Stromal cell of bone marrow (primary cell): ENCODE results near the gene RFESD.
A peak's percentile ranks its signal among the peaks of the same experiment; 100 is the strongest.

ENCODE experiments used
- DNase-seq: peaks from one replicate; pipeline ENCODE4 v3.0.0-alpha.2; 2012; ENCODE audit warnings: low read depth

Gene RFESD

GRCh38 chr5:95646569-95647431, at the start of gene RFESD:
TSS of gene RFESD (plus strand) at chr5:95646777. CDS start at chr5:95652272, 5,495 bp downstream.
- DNase-seq: peak; percentile 91

- no peak for DNase-seq
Observed at GRCh38 chr5:95599252-95599651, 47.3 kb upstream of the RFESD start.

- no peak for DNase-seq
Observed at GRCh38 chr5:95600557-95600956, 46.0 kb upstream of the RFESD start.

DNA sequence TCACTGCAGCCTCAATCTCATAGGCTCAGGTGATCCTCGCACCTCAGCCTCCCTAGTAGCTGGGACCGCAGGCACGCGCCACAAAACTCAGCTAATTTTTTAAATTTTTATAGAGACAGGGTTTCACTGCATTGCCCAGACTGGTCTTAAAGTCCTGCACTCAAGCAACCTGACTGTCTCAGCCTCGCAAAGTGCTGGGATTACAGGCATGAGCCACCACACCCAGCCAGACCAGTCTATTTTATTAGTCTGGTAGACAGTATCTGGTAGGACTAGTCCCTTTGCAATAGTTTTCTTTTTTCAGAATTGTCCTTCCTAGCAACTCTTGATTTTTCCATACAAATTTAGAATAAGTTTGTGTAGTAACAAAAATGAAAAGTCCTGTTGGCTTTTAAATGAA, 40.8 kb upstream of the RFESD start:
- no peak for DNase-seq

DNA sequence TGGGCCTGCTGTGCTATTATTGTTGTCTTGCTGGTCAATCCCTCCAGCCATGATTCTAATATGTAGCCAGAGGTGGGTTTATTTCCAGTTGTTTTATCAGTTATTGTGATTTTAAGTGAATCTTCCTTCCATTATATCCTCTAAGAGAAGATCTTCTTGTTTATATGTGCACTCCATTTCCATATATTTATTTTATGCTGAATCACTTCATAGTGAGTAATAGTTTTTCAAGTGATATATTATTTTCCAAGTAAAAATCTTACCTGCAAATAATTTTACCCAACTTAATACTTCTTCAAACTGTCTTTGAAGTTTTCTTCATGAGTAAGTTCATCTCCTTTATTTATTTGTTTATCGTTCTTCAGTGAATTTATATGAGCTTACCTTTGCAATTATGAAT, 40.2 kb upstream of the RFESD start:
- no peak for DNase-seq

DNA sequence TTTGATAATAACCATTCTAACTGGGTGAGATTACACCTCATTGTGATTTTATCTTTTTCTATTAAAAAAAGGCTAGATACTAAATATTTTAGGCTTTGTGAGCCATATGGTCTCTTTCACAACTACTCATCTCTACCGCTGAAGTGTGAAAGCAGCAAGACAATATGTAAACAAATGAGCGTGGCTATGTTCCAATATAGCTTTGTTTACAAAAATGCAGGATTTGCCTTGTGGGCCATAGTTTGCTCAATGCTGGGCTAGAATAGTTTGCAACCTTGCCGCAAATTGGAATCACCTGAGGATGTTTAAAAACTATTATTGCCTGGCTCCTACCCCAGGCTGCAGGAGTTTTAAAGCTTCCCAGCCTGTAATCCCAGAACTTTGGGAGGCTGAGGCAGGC, 36.9 kb upstream of the RFESD start:
- DNase-seq: no peak

- no peak for DNase-seq
Observed at GRCh38 chr5:95610546-95610945, 36.0 kb upstream of the RFESD start.

DNA sequence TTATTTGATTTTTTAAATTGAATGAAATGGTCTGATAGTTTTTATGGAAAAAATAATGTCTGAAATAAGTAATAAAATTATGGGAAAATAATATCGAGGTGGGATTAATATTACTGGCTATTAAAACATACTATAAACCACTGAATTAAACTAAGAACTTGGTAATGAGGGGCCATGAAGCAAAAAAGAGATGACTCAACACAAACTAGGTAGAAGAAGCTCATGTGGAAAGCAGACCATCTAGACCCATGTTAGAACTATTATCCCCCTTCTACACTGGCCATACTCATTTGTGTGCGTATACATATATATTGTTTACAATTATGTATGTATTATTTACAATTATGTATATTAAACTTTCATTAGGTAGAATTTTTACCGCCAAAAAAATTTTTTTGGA, 35.2 kb upstream of the RFESD start:
- no peak for DNase-seq

DNA sequence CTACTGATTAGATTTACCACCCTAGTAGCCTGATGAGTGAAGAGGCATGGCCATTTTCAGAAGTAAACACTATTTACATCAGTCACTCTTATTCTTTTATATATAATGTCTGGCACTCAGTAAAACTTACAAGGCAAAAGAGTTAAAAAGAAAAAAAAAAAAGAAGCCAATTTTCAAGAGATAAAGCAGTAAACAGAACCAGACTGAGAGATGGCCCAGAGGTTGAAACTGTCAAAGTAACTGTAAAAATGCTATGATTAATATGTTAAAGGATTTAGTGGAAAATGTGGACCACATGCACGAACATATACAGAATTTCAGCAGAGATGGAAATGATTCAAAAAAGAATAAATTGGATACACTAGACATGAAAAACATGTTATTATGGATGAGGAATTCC, 33.1 kb upstream of the RFESD start:
- no peak for DNase-seq

- no peak for DNase-seq
Observed at GRCh38 chr5:95615164-95615467, 31.5 kb upstream of the RFESD start.

GRCh38 chr5:95617057-95617456, 29.5 kb upstream of the RFESD start:
- no peak for DNase-seq

DNA sequence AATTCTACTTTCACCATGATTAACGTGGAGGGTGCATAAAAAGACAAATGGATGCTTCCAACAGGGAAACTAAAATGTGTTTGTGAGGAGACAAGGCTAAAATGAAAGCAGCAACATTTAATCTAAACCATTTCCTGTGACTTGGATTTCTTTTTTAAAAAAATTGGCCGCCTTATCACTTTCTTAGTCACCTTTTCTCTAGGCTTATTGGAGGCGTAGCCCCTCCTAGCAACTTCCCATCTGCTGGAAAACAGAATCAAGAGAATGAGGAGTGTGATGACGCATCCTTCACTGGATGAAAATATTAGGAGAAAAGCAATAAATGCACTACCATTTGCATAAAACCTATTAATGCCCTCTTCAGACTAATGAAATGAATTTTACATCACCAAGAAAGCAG, 27.5 kb upstream of the RFESD start:
- DNase-seq: peak; percentile 23

DNA sequence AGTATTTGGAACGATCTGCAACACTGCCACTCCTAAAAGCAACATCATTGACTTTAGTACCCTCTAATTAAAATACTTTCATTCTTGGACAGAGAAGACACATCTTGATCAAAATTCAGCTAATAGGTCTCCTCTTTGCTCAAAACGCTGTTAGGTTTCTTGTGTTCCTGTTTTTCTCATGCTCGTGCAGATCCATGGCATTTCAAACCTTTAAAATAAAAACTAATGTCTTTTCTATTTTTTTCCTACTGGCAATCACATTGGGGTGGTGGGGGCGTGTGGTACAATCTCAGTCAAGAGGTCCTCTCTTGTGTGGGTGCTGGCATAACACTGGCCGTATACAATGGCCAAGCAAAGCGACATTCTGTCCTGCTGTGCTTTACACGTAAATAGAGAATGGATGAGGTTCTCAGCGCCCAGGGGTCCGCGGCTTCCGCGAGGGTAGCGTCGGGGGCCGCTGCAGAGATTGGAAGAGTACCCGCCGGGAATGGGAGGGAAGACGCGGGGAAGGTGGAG, 27.0 kb upstream of the RFESD start:
- no peak for DNase-seq

- no peak for DNase-seq
Observed at GRCh38 chr5:95620030-95620869, 26.3 kb upstream of the RFESD start, which contains the start of gene GPR150. TSS of gene GPR150 (plus strand) at chr5:95620087. CDS start at chr5:95620276, 189 bp downstream.

GRCh38 chr5:95620870-95621838, 25.4 kb upstream of the RFESD start:
- DNase-seq: no peak

DNA sequence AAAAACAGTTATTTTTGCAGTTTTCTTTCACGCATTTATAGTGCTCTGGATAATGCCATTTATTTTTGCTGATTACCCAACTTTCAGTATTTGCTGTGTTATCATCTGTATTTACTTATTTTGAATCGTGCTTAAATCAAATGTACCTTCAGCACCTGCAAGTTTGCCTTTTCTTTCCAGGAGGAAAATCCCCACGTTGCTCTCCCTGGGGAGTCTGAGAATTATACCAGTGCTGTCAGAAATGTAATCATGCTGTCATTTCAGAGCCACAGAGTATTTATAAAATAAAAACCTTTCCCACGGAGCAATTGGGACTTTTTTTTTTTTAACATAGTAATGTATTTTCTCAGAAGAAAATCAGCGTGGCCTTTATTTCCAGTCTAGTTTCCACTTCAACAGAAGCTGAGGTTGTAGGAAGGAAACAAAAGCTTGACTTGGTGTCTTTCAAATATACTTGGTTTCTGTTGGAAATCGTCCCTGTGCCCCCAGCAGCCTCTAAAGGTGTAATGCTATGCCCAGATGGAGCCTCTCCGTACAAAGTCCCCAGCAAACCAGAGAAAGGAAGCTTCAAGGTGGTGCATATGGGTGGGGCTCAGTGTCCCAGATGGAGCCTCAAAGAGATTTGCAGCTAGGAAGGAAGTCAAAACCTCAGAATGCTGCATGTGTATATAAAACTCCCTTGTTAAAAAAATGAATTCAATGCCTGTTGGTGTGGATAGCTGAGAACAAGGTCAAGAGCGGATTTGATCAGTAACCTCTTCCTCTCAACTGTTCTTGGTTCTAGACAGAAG, 24.5 kb upstream of the RFESD start:
- no peak for DNase-seq

DNA sequence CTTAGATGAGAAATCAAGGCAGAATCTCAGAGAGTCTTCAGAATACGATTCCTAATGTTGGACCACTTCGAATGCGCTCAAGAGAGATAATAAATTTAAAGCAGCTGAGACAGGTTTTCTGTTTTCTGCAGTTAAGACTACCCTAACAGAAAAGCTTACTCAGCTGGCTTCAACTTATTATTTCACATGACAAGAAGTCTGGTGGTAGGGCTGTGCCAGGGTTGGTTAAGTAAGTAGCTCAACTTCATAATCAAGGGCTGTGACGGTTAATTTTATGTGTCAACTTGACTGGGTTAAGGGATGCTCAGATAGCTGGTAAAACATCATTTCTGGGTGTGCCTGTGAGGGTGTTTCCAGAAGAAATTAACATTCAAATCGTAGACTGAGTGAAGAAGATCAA, 22.9 kb upstream of the RFESD start:
- DNase-seq: no peak

DNA sequence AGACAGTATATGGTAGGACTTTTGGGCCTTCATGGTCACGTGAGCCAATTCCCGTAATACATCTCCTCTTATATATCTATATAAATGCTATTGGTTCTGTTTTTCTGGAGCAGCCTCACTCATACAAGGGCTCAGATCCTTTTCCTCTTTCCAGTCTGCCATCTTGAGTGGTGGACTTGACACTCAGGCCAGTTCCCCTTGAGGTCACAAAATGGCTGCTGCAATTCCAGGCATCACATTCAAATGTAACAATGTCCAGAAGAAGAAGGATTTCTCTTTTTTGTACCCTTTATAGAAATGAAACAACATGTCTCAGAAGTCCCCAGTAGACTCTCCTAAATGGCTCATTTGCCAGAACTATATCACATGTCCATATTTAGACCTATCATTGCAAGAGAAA, 22.2 kb upstream of the RFESD start:
- DNase-seq: no peak

DNA sequence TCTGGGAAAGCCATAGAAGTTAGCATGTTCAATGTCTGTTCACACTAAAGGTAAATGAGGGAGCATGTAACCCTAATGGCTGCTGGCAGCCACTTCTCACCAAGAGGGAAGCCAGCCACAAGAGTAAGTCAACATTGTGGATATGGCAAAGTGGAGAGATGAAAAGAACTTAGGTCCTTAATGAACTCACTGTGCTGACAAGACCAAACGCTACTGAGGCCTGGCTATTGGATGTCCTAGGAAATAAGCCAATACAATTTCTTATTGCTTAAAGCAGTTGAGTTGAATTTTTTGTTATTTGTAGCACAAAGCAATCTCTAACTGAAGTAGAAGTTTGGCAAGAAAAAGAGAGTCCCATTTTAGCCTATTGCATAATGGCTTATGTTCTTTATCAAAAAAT, 19.9 kb upstream of the RFESD start:
- no peak for DNase-seq

GRCh38 chr5:95627971-95628810, 18.4 kb upstream of the RFESD start:
- DNase-seq: no peak
